HG03175 (cell line): ENCODE results near the gene PGAP6.
"Not testable (repeated sequence)": the region's sequence is repeated elsewhere in the genome, so short reads cannot be mapped to it uniquely, and the experiment has no call there.

ENCODE experiments used
- ATAC-seq: cut with Tn5 transposase; IDR thresholded peaks from one replicate; pipeline ENCODE4 v1.9.1; 2021; ENCODE audit warnings: mild to moderate bottlenecking, moderate library complexity; ENCODE audit not compliant: unreplicated experiment

Gene PGAP6

DNA sequence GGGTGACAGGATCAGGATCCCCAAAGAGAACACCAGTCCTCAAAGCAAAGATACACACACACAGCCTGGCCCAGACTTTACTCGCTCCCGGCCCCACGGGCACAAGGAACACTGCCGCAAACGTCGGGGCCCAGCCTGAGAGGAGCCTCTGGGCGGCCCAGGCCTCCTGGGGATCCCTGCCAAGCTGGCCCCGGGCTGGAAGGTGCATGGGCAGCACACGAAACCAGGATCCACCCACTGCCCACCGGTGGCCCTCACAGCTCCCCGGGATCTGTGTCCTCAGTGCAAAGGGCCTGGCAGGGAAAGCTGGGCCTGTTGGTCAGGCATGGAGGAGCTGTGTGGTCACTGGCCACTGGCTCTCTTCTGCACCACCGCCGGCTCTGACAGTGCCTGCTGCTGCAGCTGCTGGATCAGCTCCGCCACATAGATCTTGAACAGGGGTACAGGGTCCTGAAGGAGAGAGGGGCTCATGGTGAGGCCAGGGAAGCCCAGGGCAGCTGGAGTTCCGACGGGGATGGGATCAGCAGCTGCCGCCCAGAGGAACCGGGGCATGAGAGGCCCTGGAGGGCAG is 14.4 kb downstream of the PGAP6 start:
- ATAC-seq: no peak

GRCh38 chr16:366476-366875 is 15.3 kb downstream of the PGAP6 start:
- ATAC-seq: no peak

DNA sequence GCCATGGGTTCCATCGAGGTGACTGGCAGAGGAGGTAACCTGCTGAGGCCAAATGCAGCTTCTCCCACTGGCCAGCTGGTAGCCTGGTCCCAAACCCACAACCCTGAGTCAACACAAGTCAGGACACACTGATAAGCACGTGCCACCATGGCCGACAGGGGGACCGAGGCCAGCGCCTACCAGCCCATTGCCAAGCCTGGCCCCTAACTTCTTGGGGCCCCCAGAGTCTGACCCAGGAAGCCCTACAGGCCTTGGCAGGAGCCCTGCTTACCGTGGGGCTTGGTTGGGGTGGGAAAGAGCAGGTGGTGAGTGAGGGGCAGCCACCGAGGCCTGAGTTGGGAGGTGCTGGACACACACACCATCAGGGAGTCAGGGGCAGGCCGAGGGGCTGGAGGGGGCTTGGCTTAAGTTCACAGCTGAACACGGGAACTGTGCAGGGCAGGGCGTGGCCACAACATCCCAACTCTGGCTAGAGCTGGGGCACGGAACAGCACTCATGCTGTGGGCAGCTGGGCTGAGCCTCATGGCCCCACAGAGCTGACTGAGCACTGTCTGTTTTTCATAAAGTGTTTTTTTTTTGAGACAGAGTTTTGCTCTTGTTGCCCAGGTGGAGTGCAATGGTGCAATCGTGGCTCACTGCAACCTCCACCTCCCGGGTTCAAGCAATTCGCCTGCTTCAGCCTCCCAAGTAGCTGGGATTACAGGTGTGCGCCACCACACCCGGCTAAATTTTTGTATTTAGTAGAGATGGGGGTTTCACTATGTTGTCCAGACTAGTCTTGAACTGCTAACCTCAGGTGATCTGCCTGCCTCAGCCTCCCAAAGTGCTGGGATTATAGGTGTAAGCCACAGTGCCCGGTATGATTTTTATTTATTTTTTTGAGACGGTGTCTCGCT is 16.9 kb downstream of the PGAP6 start:
- ATAC-seq: no peak

DNA sequence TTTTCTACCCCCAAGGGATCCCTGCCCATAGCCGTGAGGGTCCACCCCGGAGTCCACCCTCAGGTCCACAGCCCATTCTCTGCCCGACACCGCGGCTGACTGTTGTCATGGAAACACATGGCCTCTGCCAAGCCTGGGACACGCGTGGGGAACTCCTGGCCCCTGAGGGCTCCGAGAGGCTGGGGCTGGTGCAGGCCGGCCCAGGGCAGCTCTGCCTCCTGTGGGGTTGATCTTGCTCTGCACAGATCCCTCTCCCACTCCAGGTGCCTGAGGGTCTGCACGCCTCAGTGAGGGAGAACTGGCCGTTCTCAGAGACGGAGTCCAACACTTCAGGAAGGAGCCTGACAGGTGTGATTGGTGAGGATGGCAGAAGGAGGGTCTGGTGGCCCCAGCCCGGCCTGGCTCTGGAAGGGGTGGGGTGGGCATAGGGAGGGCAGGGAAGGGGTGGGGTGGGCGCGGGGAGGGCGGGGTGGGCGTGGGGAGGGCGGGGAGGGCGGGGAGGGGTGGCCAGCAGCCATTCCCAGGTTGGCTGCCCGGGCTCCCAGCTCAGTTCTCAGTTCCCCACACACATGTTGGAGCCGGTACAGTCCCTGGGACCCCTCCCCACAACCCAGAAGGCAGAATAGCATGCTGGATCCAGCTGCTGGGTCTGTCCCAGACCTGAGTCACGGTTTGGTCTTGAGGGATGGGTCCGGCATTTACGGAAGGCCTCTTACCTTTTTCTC is 17.9 kb downstream of the PGAP6 start:
- ATAC-seq: no peak

GRCh38 chr16:363110-363765 is 18.5 kb downstream of the PGAP6 start:
- ATAC-seq: no peak

DNA sequence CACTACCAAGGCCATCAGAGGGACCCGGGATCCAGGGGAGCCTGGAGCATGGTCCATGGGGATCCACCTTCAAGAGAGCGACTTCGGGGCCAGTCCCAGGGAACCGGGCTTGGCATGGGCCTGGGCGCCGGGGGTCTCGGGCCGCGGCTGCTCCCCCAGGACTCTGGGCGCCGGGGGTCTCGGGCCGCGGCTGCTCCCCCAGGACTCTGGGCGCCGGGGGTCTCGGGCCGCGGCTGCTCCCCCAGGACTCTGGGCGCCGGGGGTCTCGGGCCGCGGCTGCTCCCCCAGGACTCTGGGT is 19.1 kb downstream of the PGAP6 start:
- not testable (repeated sequence) for ATAC-seq

DNA sequence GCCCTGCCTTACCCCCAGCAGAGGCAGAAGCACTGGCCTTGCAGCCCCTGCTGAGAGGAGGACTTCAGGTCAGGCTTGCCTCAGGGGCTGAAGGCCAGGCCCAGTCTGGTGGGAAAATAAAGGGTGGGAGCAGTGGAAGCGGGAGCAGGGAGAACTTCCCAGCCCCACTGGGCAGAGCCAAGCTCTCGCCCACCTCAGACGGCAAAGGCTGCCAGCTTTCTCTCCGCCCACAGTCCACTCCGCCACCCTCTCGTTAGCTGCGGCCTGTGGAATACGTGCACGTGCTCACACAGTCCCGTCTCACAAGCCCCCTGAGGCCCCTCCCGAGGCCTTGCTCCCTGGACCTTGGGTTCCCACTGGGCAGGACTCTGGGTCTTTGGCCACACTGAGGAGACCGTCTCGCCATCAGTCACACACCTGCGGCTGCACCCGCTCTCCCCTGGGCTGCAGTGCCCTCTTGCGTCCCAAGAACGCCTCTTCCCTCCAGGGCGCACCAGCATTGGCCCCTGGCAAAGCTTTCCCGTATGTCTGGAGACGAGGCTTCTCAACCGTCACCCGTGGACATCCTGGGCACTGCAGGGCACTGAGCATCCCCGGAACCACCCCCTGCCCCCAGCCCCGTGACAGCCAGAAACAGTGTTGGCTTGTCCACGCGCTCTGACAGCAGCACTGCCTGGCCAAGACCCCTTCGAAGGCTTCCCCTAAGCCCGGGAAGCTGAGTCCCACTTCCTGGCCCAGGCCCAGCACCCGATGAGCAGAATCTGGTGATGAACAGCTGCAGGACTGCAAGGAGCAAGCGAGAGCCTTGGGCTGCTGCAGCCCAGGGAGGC is 19.7 kb downstream of the PGAP6 start:
- peak; percentile 50 for ATAC-seq

DNA sequence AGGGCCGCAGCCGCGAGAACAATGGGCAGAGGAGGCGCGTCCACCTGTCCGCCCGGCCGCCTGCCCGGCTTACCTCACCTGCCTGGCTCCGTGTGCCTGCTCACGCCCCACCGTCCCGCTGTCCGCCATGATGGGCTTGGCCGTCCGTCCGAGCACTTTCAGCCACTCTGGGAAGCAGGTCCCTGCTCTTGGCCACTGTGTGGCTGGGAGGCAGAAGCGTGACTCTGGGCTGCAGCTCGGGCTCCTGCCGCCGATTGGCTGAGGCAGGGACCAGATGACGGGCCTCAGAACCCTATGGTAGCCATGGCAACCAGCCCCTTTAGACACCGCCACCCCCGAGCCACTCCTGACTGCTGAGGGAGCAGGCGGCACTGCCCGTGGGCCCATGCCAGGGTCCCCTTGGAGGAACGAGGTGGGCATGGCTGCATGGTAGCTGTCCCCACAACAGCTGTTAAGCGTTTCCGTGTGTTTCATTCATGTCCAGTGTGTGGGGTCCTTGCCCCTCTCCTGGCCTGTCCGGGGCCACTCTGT is 20.4 kb downstream of the PGAP6 start:
- ATAC-seq: no peak

DNA sequence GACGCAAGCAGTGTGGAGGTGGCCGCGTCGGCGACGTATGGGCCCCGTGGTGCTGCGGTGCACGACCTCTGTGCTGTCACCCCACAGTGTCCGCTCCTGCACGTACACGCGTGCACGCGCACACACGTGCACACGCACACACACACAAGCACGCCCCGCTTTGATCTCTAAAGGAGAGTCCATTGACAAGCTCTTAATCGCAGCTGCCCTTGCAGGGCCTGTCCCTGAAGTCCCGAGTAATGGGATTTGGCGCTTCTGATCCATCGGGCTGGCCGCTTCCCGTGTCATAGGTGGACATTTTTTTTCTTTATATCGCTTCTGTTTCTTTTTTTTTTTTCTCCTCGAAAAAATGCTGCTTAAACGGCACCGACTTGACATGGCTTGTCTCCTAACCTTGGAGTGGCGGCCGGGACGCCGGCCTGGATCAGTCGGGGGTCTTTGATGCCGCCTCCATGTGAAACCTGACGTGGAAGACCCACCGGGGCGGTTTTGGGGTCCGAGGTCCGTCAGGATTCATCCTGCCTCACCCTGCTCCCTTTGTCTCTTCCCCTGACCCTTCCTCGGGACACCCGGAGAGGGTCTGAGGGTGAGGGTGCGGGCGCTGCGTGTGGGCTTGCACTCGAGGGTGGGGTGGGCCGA is 21.0 kb downstream of the PGAP6 start:
- ATAC-seq: no peak

DNA sequence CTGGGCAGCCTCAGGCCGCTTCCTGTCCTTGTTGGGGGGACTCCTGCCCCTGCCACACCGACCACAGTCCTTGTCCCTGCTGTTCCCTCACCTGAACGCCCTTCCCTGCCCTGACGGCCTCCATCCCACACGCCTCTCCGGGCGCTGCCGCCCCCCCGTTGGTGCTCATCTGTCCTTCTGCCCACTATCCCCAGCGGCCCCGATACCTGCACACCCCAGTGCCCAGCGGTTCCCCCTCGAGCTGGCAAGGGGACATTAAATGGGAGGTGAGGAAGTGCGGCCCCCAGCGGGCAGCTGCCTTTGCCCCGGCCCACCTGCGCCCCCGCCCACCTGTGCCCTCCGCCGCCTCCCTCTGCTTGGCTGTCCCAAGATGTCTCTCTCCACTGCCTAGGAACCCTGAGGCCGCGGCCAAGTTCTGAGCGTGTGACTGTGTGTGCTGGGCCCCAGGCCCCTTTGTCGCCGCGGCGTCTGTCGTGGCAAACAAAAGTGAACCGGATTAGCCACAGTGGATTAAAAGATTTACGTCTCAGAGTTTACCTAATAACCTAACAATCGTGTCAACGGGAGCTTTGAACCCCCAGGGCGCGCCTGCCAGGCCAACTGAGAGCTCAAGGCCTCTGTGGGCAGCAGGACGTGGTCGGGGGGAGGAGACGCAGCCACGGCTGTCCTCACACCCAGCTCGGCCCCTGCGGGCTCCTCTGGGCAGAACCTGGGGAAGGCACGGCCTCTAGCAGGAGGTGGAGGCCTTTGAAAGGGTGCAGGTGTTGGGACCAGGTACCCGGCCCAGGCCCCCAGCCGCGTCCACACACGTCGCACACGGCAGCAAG is 21.7 kb downstream of the PGAP6 start:
- ATAC-seq: no peak

DNA sequence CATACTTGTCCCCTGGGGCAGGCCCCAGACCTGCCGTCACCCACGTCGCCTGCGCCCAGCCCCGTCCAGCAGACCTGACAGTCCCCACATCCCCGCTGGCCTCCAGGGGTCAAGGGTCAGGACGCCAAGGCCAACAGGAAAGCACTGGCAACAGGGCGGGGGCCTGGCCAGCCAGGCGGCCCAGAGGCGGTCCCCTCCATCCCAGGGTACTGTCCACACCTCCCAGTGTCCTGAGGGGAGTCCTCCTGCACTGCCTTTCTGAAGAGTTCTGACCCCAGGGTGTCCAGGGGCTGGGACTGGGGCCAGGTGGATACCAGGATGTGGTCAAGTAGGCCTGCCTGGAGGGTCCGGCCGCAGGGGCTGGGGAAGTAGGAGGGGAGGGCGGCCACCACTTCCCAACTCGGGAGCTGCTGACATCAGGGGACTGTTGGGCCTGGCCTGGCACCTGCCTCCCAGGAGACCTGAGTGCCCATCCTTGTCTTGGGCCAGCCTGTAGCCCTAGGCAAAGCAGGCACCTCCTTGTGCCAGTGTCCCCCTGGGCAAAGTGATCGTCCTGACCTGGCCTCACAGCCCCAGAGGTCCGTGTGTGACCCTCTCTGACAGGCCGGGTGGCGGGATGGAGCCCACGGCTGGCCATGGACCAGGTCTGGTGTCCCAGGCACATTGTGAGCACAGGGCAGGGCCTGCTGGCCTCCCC is 22.6 kb downstream of the PGAP6 start:
- no peak for ATAC-seq

DNA sequence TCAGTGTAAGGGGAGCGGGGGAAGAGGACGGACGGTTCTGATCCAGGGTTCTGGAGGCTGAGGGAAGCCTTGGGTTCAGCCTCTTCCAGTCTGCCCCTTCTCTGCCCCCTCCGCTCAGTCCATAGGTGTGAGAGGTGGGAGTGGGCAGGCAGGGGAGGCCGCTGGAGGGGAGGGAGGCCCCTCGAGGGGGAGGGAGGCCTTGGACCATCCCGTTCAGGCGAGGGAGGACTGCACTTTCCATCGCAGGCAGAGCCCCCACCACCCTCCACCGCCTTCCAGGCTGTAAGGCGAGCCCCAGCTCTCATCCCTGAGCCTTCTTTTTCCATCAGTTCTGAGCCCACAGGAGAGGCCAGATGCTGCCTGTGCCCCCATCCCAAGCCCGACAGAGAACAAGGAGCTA is 25.0 kb downstream of the PGAP6 start:
- ATAC-seq: no peak

DNA sequence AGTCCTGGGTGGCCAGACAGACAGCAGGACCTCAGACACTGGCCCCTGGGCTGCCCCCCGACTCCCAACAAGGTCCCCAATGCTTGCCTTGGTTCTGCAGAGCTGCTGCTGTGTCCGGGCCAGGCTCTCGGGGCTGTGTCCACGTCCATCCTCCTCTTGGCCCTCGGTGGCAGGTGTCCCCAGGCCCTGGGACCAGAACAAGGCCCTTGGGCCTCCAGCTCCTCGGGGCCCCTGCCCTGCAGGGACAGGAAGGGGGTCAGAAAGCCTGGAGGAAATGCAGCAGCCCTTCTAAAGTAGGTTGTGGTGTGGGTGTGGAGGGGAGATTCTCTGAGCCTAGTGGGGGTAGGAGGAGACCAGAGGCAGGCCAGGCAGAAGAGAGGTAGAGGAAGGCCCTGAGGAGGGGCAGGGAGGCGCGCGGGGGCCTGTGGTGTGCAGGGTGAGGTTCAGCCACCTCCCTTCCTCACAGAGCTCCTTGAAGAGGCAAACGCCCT is 26.8 kb downstream of the PGAP6 start:
- ATAC-seq: no peak

GRCh38 chr16:354291-354881 is 27.4 kb downstream of the PGAP6 start:
- no peak for ATAC-seq

GRCh38 chr16:353404-354290 is 28.1 kb downstream of the PGAP6 start:
- ATAC-seq: no peak

GRCh38 chr16:352547-353403 is 29.0 kb downstream of the PGAP6 start, which contains the start of gene AXIN1:
TSS of gene AXIN1 (minus strand) at chr16:352723. CDS start at chr16:347025, 5,698 bp downstream.
- peak; percentile 57 for ATAC-seq
